Measurements from ENCODE around the gene RNF17.

The RNF17 gene

DNA sequence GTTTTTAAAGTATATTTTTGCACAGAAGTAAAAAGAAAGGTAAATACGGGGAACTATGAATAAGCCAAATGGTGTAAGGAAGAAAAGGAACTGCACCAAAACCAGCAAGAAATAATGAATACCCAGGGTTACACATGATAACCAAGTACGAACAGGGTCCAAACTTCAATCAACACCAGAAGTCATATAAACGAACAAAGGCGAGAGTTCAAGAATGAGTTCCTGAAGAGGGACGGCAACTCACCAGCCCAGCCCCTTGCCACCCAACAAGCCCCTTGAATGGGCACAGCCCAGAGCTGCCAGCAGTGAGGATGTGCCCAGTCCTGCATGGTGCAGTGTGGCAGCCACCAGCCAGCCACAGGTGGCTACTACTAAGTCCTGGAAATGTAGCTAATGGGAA lies 132.1 kb downstream of the RNF17 start:
- DNase-seq (ENCODE audit: low read depth), result no peak

DNA sequence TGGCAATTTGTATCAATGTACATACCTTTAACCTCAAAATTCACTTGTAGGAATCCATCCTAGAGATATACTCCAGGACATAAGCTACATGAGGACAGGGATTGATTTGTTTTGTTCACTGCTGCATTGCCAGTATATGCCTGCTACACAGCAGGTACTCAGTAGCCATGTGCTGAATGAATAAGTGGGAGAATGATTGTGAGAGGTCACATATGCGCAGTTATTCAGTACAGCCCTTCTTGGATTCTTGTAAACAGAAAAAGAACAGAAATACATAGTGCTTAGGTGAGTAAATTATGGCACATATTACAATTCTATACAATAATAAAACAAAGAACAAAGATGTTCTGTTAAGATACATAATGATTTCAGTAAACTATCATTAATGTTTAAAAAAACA lies 133.3 kb downstream of the RNF17 start:
- no peak for DNase-seq (ENCODE audit: low read depth)

DNA sequence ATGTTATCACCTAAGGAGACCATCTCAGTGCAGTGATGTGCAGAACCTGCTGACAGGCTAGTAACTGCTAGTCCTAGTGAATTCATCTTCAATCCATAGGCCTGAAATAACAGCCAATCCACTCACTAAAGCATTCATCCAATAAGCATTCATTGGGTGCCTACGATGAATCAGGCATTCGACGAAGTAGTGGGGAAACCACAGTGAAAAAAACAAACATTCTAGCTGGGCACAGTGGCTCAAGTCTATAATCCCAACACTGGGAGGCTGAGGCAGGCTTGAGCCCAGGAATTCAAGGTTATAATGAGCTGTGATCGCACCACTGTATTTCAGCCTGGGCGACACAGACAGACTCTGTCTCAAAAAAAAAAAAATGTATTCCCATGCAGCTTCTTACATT lies 135.6 kb downstream of the RNF17 start:
- no peak for DNase-seq (ENCODE audit: low read depth)

- DNase-seq (ENCODE audit: low read depth), result no peak
Observed at GRCh38 chr13:24900507-24900906, 136.5 kb downstream of the RNF17 start.

GRCh38 chr13:24905242-24905641 lies 141.3 kb downstream of the RNF17 start:
- no peak for DNase-seq (ENCODE audit: low read depth)

GRCh38 chr13:24906268-24906667 lies 142.3 kb downstream of the RNF17 start:
- no peak for DNase-seq (ENCODE audit: low read depth)

DNA sequence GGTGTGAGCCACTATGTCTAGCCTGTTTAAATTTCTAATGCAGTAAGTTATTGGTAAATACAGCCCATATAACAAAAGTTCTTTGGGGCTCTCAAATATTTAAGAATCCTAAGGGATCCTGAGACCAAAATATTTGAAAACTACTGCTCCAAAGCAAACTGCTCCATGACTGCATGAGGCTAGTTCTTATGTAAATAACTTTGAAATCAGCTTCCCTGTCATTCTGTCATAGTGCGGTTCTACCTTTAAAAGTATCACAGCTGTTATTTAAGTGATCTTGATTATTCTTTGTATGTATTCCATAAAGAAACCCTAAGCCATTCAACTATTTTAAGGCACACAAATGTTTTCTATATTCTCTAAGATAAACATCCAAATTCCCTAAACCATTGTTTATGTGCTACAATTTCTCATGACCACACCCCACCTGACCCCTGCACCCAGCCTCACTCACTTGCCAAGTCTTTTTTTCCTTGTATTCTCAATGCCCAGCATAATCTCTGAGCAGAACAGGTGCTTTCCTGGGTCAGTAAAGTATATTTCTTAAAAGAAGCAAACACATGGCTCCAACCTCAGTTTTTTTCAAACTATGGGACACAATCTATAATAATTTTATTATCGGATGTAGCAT lies 146.6 kb downstream of the RNF17 start:
- DNase-seq (ENCODE audit: low read depth), result no peak

- DNase-seq (ENCODE audit: low read depth), result no peak
Observed at GRCh38 chr13:24911133-24911908, 147.4 kb downstream of the RNF17 start.

- DNase-seq (ENCODE audit: low read depth), result no peak
Observed at GRCh38 chr13:24916464-24916863, 152.5 kb downstream of the RNF17 start.

DNA sequence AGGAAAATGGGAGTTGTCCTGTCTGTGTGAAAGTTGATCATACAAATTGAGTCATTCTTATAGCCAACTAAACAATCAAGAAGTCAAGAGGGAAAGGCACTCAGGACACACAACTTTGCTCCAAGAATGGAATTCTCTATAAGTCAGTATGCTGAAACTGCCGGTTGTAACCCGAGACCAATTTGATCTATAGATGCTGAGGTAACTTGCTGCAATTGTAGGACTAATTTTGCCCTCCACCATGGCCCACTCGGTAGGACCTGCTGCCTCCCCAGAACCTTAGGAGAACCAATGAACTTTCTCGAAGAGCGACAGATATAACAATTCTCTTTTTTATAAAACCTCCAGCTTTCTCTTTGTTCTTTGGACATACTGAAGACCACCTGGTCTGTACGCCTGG lies 157.0 kb downstream of the RNF17 start:
- DNase-seq (ENCODE audit: low read depth), result no peak

- no peak for DNase-seq (ENCODE audit: low read depth)
Observed at GRCh38 chr13:24921881-24922280, 157.9 kb downstream of the RNF17 start.

DNA sequence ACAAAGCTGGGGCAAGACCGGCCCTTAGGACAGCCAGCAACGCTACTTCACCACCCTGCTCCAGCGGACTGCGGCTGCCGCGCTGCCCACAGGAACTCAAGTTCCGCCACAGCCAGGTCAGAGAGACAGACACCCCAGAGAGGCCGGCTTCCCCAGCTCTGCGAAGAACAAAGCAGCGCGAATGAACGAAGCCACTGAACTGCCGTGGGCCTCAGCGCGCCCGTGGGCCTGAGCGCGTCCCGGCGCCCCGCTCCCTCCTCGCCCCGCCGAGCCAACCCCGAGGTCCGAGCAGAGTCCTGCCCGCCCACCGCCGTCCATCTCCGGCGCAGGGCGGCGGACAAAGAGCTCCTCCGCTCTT lies 158.4 kb downstream of the RNF17 start:
- no peak for DNase-seq (ENCODE audit: low read depth)

- peak; percentile 92 for DNase-seq (ENCODE audit: low read depth)
Observed at GRCh38 chr13:24922745-24923591, 159.0 kb downstream of the RNF17 start.

GRCh38 chr13:24925318-24926231 lies 161.6 kb downstream of the RNF17 start:
- DNase-seq (ENCODE audit: low read depth), result no peak

GRCh38 chr13:24927810-24928404 lies 163.9 kb downstream of the RNF17 start:
- DNase-seq (ENCODE audit: low read depth), result no peak

- DNase-seq (ENCODE audit: low read depth), result no peak
Observed at GRCh38 chr13:24929196-24929595, 165.2 kb downstream of the RNF17 start.
